Stimulated activated CD4-positive, alpha-beta T cell treated with anti-CD3 and anti-CD28 coated beads, Interleukin-15, amount 100 ng/mL, for 1 hour (primary cell): ENCODE measurements around the gene CARD8.

ENCODE experiments used
- DNase-seq, 2 donors: peaks; one replicate each; pipeline ENCODE4 v3.0.0-alpha.2; 2020; ENCODE audit warnings: low read depth in 1 of 2, low spot score in 1 of 2

Gene CARD8

DNA sequence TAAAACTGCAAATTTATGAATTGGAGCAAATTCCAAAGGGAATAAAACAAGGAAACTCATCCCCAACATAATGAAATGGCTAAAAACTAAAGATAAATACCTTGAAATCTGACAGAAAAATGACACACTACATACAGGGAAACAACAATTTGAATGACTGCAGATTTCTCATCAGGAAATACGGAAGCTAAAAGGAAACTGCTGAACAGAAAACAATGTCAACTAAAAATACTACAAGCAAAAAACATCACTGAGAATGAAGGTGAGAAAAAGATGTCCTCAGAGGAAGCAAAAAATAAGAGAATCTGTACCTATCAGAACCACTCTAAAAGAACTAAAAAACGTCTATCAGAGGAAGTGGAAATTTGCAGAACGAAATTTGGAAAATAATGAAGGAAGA lies 45.7 kb downstream of the CARD8 start:
- no peak for DNase-seq

- DNase-seq: no peak
Measured at GRCh38 chr19:48206397-48207093, 49.2 kb downstream of the CARD8 start.

GRCh38 chr19:48203794-48204628 lies 51.7 kb downstream of the CARD8 start:
- peak; percentile 79 to 82 for DNase-seq

GRCh38 chr19:48203222-48203793 lies 52.4 kb downstream of the CARD8 start:
- DNase-seq: no peak

DNA sequence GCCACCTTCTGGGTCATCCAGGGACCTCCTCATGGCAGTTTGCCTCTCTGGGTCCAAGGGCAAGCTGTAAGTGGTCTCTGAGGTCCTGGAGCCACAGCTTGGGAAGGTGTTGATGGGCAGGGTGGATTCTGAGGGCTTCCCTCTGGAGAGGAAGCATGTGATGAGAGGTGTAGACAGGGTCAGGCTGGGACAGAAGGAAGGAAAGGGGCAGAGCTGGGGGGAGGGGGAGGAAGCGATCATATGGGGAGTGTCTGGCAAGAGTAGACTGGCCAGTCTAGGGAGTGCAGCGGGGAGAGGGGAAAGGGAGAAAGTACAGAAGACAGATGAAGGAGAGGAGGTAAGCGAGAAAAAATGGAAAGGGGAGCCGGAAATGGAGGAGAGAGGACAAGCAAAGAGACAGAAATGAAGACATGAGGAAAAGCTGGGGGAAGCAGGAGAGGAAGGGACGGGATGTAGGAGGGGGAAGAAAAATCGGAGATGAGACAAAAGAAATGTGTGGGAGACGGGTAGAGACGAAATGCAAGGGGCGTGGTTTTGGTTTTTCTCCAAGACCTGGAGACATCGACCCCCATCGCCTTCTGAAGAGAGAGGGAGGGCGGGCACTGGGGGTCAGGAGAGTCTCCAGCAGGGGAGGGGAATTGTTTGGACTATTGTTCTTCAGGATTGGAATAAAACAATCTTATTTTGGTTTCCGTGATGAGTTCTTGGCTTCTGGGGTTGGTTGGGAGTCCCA lies 58.6 kb downstream of the CARD8 start:
- DNase-seq: no peak

- no peak for DNase-seq
Measured at GRCh38 chr19:48196321-48196763, 59.4 kb downstream of the CARD8 start.

DNA sequence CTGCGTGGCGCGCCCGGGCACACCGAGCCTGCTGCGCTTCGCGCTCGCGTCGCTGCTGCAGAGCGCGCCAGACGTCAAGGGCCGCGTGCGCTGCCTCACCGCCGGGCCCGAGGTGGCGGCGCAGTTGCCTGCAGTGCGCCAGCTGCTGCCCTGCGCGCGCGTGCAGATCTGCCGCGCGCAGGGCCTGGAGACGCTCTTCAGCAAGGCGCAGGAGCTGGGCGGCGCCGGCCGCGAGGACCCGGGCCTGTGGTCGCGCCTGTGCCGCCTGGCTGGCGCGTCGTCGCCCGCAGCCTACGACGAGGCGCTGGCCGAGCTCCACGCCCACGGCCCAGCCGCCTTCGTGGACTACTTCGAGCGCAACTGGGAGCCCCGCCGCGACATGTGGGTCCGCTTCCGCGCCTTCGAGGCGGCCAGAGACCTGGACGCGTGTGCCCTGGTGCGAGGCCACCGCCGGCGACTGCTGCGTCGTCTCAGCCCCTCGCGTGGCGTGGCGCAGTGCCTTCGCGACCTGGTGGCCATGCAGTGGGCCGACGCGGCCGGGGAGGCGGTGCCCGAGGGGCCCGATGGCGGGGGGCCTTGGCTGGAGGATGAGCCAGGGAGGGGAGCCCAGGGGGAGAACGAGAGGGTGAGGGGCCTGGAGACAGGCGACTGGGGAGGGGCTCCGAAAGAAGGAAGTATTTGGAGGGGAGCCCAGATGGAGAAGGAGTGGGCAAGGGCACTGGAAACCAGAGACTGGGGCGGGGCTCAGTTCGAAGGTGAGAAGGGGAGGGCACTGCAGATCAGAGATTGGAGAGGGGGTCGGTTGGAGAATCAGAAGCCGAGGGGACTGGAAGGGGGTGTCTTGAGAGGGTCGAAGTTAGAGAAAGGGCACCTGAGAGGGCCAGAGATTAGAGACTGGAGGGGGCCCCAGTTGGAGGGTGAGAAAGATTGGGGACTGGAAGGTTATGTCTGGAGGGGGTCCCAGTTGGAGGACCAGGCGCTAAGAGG lies 60.6 kb downstream of the CARD8 start:
- no peak for DNase-seq

- no peak for DNase-seq
Measured at GRCh38 chr19:48194041-48194843, 61.5 kb downstream of the CARD8 start.

- no peak for DNase-seq
Measured at GRCh38 chr19:48192750-48193149, 63.0 kb downstream of the CARD8 start.

DNA sequence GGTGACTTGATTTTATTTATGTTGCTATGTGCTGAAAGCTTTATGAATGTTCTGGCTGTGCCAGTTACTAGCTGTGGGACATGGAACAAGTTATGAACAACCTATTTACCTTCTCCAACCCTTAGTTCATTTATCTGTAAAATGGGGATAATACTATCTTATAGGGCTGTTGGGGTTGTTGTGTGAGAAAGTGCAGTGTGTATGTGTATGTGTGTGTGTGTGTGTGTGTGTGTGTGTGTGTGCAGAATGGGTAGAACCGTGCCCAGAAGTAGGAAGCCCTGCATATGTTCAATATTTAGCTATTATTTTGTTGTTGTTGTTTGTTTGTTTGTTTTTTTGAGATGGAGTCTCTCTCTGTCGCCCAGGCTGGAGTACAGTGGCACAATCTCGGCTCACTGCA lies 64.8 kb downstream of the CARD8 start:
- no peak for DNase-seq

DNA sequence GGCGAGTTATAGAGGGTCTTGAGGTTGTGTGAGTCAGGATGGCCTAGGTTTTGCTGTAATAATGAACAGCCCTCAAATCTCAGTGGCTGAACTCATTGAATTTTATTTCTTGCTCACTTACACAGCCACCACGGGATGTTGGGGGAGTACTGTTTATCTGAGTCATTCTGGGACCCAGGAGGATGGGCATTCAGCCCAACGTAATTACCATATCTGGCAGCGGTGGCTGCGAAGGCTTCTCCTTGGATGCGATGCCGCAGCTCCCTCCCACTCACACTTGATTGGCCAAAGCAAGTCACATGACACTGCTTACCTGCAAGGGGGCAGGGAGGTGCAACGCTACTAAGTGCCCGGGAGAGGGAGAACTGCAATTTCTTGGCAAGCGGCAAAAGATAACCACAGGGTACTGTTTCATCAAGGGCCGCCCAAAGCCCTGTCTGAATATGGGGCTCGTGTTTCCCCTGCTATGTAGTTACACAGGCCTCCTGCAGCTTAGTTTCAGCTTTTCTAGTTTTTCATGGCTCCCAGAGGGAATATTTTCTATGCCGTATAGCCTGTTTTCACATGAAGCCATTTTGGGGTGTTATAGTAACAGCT lies 65.3 kb downstream of the CARD8 start:
- DNase-seq: peak in 1 of 2 donors; percentile 28

- DNase-seq: no peak
Measured at GRCh38 chr19:48186541-48186991, 69.1 kb downstream of the CARD8 start.

- DNase-seq: no peak
Measured at GRCh38 chr19:48186015-48186414, 69.7 kb downstream of the CARD8 start.

DNA sequence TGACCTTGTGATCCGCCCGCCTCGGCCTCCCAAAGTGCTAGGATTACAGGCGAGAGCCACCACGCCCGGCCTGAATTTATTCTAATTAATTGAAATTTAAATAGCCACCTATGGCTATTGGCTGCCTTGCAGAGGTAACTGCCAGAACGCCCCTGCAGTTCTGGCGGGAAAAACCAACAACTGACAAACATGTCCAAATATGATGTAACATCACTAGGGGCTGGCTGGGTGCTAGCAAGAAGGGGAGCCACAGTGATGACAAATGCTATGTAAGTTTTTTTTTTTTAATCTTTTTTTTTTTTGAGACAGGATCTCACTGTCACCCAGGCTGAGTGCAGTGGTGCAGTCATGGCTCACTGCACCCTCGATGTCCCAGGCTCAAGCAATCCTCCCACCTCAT lies 72.4 kb downstream of the CARD8 start:
- no peak for DNase-seq

- DNase-seq: no peak
Measured at GRCh38 chr19:48182434-48182833, 73.3 kb downstream of the CARD8 start.

- no peak for DNase-seq
Measured at GRCh38 chr19:48181505-48181904, 74.2 kb downstream of the CARD8 start.

GRCh38 chr19:48176226-48176625 lies 79.5 kb downstream of the CARD8 start:
- DNase-seq: no peak

- DNase-seq: no peak
Measured at GRCh38 chr19:48175578-48175977, 80.1 kb downstream of the CARD8 start.

GRCh38 chr19:48174445-48175030 lies 81.2 kb downstream of the CARD8 start:
- no peak for DNase-seq
